GM12878 (cell line): ENCODE measurements around the gene ZG16B. TPM values are rescaled to one million over a fixed set of nuclear protein-coding genes. Genes with fewer than 3 reads are reported as not detected.

Source experiments
- ATAC-seq: fragments of 200-7000 bp; cut with Tn5 transposase; 3 replicates; pipeline ENCODE4 v1.9.1; 2020; ENCODE audit warnings: mild to moderate bottlenecking, moderate library complexity
- BruUV-seq: library from RNA; stranded (reverse); fragments of 400-500 nt; replicated peaks from 2 replicates; lab custom pipeline; 2021; lab: Mats Ljungman, UMichigan
- CTCF ChIA-PET: fragments of 300-600 bp; sonication (Branson Sonifier 250); formaldehyde crosslinking; extraction: SDS; loops from one replicate; lab custom pipeline; 2021; ENCODE audit warnings: inconsistent platforms; lab: Yijun Ruan, JAX
- POLR2A ChIA-PET: fragments of 350-600 bp; formaldehyde crosslinking; extraction: SDS; loops from one replicate; lab custom pipeline; 2021; ENCODE audit warnings: inconsistent platforms; lab: Charles Lee
- RAD21 ChIA-PET: fragments of 300-600 bp; sonication (Branson Sonifier 250); formaldehyde crosslinking; loops from one replicate; lab custom pipeline; 2023; ENCODE audit warnings: antibody characterized with exemption; ENCODE audit not compliant: unreplicated experiment; lab: Charles Lee
- SMC1A ChIA-PET: fragments of 300-600 bp; sonication (Branson Sonifier 250); formaldehyde crosslinking; loops from one replicate; lab custom pipeline; 2023; ENCODE audit not compliant: unreplicated experiment, uncharacterized antibody; lab: Charles Lee
- DNase-seq: peaks from one replicate; pipeline ENCODE4 v3.0.0-alpha.2; 2011; ENCODE audit warnings: low read depth, low spot score
- FAIRE-seq: peaks from 3 replicates; lab custom pipeline; 2011; peaks lifted over from hg19 to GRCh38; lab: Jason Lieb, UNC
- H2AFZ ChIP-seq: 2 replicates; pipeline ENCODE4 v1.6.0; 2011; ENCODE audit warnings: low read depth, low read length, control low read depth; ENCODE audit not compliant: control insufficient read depth
- H3K27ac ChIP-seq: 2 replicates; pipeline ENCODE4 v1.5.1; 2011; ENCODE audit warnings: control low read depth; ENCODE audit not compliant: control insufficient read depth, insufficient read depth
- H3K27me3 ChIP-seq, 2 experiments: replicated peaks in 1 of 2; 2 replicates each; pipeline versions ENCODE4 v1.6.0 to v1.6.1; 2011; ENCODE audit warnings: low read length in 1 of 2; ENCODE audit not compliant: control insufficient read depth in 2 of 2, insufficient read depth in 2 of 2
- H3K36me3 ChIP-seq, 2 experiments: 2 replicates each; pipeline ENCODE4 v1.5.1; 2011; ENCODE audit warnings: low read length in 1 of 2; ENCODE audit not compliant: control insufficient read depth in 2 of 2, insufficient read depth in 2 of 2
- H3K4me1 ChIP-seq: 2 replicates; pipeline ENCODE4 v1.6.1; 2011; ENCODE audit warnings: mild to moderate bottlenecking, low read length, moderate library complexity, mixed read lengths; ENCODE audit not compliant: control insufficient read depth, insufficient read depth
- H3K4me2 ChIP-seq: 2 replicates; pipeline ENCODE4 v1.6.0; 2011; ENCODE audit warnings: control low read depth; ENCODE audit not compliant: control insufficient read depth, insufficient read depth
- H3K4me3 ChIP-seq: fragments of 200-600 bp; sonication (generic); 2 replicates; pipeline ENCODE4 v1.5.1; 2016
- H3K79me2 ChIP-seq: 2 replicates; pipeline ENCODE4 v1.6.0; 2011; ENCODE audit warnings: low read length; ENCODE audit not compliant: control insufficient read depth, insufficient read depth
- H3K9ac ChIP-seq: 2 replicates; pipeline ENCODE4 v1.8.0; 2011; ENCODE audit warnings: low read length, control low read depth, mixed read lengths; ENCODE audit not compliant: control insufficient read depth, insufficient read depth
- H3K9me3 ChIP-seq: replicated peaks from 3 replicates; pipeline ENCODE4 v1.5.1; 2011; ENCODE audit warnings: mild to moderate bottlenecking, low read length; ENCODE audit not compliant: control insufficient read depth, insufficient read depth
- H4K20me1 ChIP-seq: 2 replicates; pipeline ENCODE4 v1.6.0; 2011; ENCODE audit not compliant: control insufficient read depth, insufficient read depth
- BHLHE40 ChIP-seq, 2 experiments: fragments of 450-650 bp in 1 of 2; IDR thresholded peaks; 2 replicates each; pipeline ENCODE4 v1.6.1; 2011 to 2017; ENCODE audit warnings: low read depth in 2 of 2, borderline replicate concordance in 1 of 2, improper control_type of control experiment in 1 of 2, low read length in 1 of 2, mild to moderate bottlenecking in 1 of 2
- EED ChIP-seq: sonication (generic); IDR thresholded peaks from 2 replicates; pipeline ENCODE4 v1.6.1; 2016; ENCODE audit warnings: antibody characterized with exemption, low read depth
- HSF1 ChIP-seq: fragments of 150-350 bp; IDR thresholded peaks from 2 replicates; pipeline ENCODE4 v1.6.1; 2014; ENCODE audit warnings: mild to moderate bottlenecking, low read depth, low read length
- WGBS: methylation state at CpG from one replicate; pipeline ENCODE4 v1.1.6; 2016; ENCODE audit warnings: low lambda C conversion rate; ENCODE audit not compliant: insufficient replicate concordance, insufficient coverage; ENCODE audit errors: missing lambda C conversion rate; 5-methylcytosine and 5-hydroxymethylcytosine counted together
- in situ Hi-C: fragments of 300-500 bp; cut with MboI; formaldehyde crosslinking; loops from 9 replicates; pipeline ENCODE4 v1.14.3; 2018; ENCODE audit warnings: mixed read lengths
- intact Hi-C: fragments of 100-400 bp; cut with micrococcal nuclease; formaldehyde crosslinking; loops from one replicate; pipeline ENCODE4 v1.14.2; 2022; ENCODE audit not compliant: unreplicated experiment
- polyA plus RNA-seq, 11 experiments: library from polyadenylated mRNA; depleted of rRNA in 4 of 11; unstranded in 6 of 11; stranded (reverse) in 5 of 11; fragments of >200 nt; fragmentation: Nextera tagmentation in 4 of 11; fragmentation: Illumina TruSeq in 1 of 11; extraction: Ambion mirVana in 4 of 11; extraction: Trizol in 1 of 11; gene quantifications; 1 replicate in 1 of 11; 2 replicates in 10 of 11; pipeline versions ENCODE4 v1.2.1 to v1.2.3, GENCODE V29; 2011 to 2016; ENCODE audit warnings: inconsistent platforms in 2 of 11, missing spikeins in 2 of 11, low read depth in 1 of 11
- total RNA-seq, 4 experiments: library from RNA; depleted of rRNA in 3 of 4; stranded (reverse); fragments of >200 nt in 3 of 4; fragmentation: Illumina TruSeq in 1 of 4; extraction: Trizol in 1 of 4; gene quantifications; 2 replicates each; pipeline versions ENCODE4 v1.2.1 to v1.2.3, GENCODE V29; 2013 to 2021

ZG16B gene
- total and polyA plus RNA-seq, 10 of the 15 experiments (the other 5 are each of a cell fraction or from before 2014, with no cell fraction given), result 1.00 to 11.6 (median 5.8) TPM

DNA sequence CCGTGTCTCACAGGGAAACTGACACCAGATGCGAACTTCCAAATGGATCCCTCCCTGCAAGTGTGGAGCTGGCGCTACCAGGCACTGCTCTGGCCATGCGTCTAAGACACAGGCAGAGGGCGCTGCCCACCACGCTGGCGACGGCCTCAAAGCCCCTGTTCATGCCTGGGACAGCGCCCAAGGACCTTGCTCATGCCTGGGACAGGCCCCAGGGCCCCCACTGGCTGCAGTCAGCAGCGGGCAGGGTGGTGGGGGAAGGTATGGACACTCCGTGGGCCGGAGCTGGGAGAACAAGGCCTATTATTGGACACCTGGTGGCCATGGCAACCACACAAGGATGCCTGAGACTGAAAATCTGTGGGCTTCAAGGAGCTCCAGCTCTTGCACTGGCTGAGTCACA, 8.8 kb downstream of the ZG16B start (continued):
- no peak for TF ChIP-seq BHLHE40 (IDR thresholded peaks at IDR 0.05; ENCODE audit: borderline replicate concordance in 1 of 2, low read depth in 2 of 2, low read length in 1 of 2)

- Histone ChIP-seq H4K20me1 (no peaks in the 10 kb centered on the region), H3K9me3 (peaks cover 3% of the 10 kb centered on the region; the same call in 1 of the 3 replicates), H3K36me3 (no peaks in the 10 kb centered on the region), H3K4me2 (no peak overlapping the region), H2AFZ (no peak overlapping the region), H3K79me2 (no peaks in the 10 kb centered on the region), H3K27ac (no peak overlapping the region)
- intact Hi-C loops, result loop anchor here (2.0 kb wide), 1 partner anchor 29 kb away; no protein-coding TSS in a partner anchor
- no TSS peak for BruUV-seq
- no peak for FAIRE-seq
- ATAC-seq, result no peak
- POLR2A ChIA-PET, result interaction anchor here (0.6 kb wide), 1 partner anchor 10 kb away, joined by 3 read pairs; no protein-coding TSS in a partner anchor
- TF ChIP-seq EED, result no peak
- no peak for TF ChIP-seq HSF1
- TF ChIP-seq, all 136 proteins: peak for 0
- CTCF ChIA-PET, result interaction anchor here (0.6 to 3.1 kb wide), 21 partner anchors 9 to 183 kb away, joined by 3 to 22 read pairs (median 5); partner anchors contain the start of genes FLYWCH1, FLYWCH2 and HCFC1R1
- in situ Hi-C loops, result no loop called here
- RAD21 ChIA-PET, result interaction anchor here (0.8 to 3.1 kb wide), 4 partner anchors 24 to 130 kb away, joined by 3 to 26 read pairs (median 3); no protein-coding TSS in a partner anchor
- Histone ChIP-seq H3K9ac (no peak overlapping the region), H3K4me1 (peaks cover 9% of the 10 kb centered on the region; the same call in 1 of the 2 replicates), H3K27me3 (no peaks in the 10 kb centered on the region), H3K4me3 (no peak overlapping the region)
- DNase-seq, result no peak
- WGBS, result 41% methylated on average over 15 of the region's 15 CpGs
- SMC1A ChIA-PET, result interaction anchor here (0.6 to 2.2 kb wide), 3 partner anchors 28 to 67 kb away, joined by 3 to 16 read pairs (median 3); no protein-coding TSS in a partner anchor
Observed at GRCh38 chr16:2839650-2840450, 9.7 kb downstream of the ZG16B start.
